NCI-H2029 (cell line): ENCODE results near the gene BCAP31.

Experiments used
- DNase-seq: peaks from one replicate; lab custom pipeline; 2025; lab: John Stamatoyannopoulos, UW

Gene BCAP31

GRCh38 chrX:153724252-153725038 is at the start of gene BCAP31, which contains the start of gene ABCD1:
Gene BCAP31, minus strand, starts transcription at chrX:153724387. Its CDS starts 1,143 bp downstream, at chrX:153723244.
Gene ABCD1, plus strand, starts transcription at chrX:153724856. Its CDS starts 411 bp downstream, at chrX:153725267.
- DNase-seq: peak; percentile 83

- DNase-seq: no peak
Measured at GRCh38 chrX:153773218-153773611, 49.0 kb upstream of the BCAP31 start.

GRCh38 chrX:153772316-153773217 is 48.4 kb upstream of the BCAP31 start:
- no peak for DNase-seq

GRCh38 chrX:153771415-153772315 is 47.5 kb upstream of the BCAP31 start:
- DNase-seq: no peak

- no peak for DNase-seq
Measured at GRCh38 chrX:153770601-153771414, 46.6 kb upstream of the BCAP31 start.

- no peak for DNase-seq
Measured at GRCh38 chrX:153769865-153770600, 45.8 kb upstream of the BCAP31 start.

GRCh38 chrX:153769158-153769864 is 45.1 kb upstream of the BCAP31 start:
- no peak for DNase-seq

GRCh38 chrX:153768311-153769157 is 44.3 kb upstream of the BCAP31 start:
- DNase-seq: no peak

GRCh38 chrX:153767674-153768055 is 43.5 kb upstream of the BCAP31 start:
- DNase-seq: no peak

GRCh38 chrX:153766871-153767673 is 42.9 kb upstream of the BCAP31 start:
- no peak for DNase-seq

GRCh38 chrX:153766098-153766817 is 42.1 kb upstream of the BCAP31 start:
- no peak for DNase-seq

GRCh38 chrX:153765138-153766079 is 41.2 kb upstream of the BCAP31 start:
- no peak for DNase-seq

- no peak for DNase-seq
Measured at GRCh38 chrX:153764786-153765137, 40.6 kb upstream of the BCAP31 start.

- DNase-seq: peak; percentile 66
Measured at GRCh38 chrX:153763989-153764755, 40.0 kb upstream of the BCAP31 start, which contains the start of gene PLXNB3. Gene PLXNB3, plus strand, starts transcription at chrX:153764249. Its CDS starts 1,287 bp downstream, at chrX:153765536.

GRCh38 chrX:153763298-153763932 is 39.2 kb upstream of the BCAP31 start:
- no peak for DNase-seq
